ENCODE results near the gene SLC4A1AP. TPM values are rescaled to one million over a fixed set of nuclear protein-coding genes. Genes with fewer than 3 reads are reported as not detected.
A peak's percentile ranks its signal among the peaks of the same experiment; 100 is the strongest.

SLC4A1AP gene
- polyA plus RNA-seq, 1 donor, result 23.5 TPM

GRCh38 chr2:27717070-27717795 is 53.5 kb downstream of the SLC4A1AP start:
- Histone ChIP-seq H3K36me3 (ENCODE audit: control insufficient read depth, insufficient read depth, low read length) (no peaks in the 10 kb centered on the region), H3K27ac (ENCODE audit: low read length) (no peak overlapping the region), H3K4me3 (ENCODE audit: low read length) (no peak overlapping the region), H3K9me3 (ENCODE audit: control insufficient read depth, low read depth, low read length) (no peaks in the 10 kb centered on the region), H3K4me1 (ENCODE audit: control insufficient read depth, insufficient read depth, low read length) (peaks cover 12% of the 10 kb centered on the region), H3K27me3 (ENCODE audit: control insufficient read depth, insufficient read depth, low read length) (peaks cover 2% of the 10 kb centered on the region)
- WGBS (ENCODE audit: insufficient coverage, low lambda C conversion rate), result no CpG with 5 or more reads among the region's 9 CpGs
- no peak for DNase-seq

GRCh38 chr2:27720004-27720551 is 56.4 kb downstream of the SLC4A1AP start:
- Histone ChIP-seq H3K4me1 (ENCODE audit: control insufficient read depth, insufficient read depth, low read length) (peaks cover 9% of the 10 kb centered on the region), H3K4me3 (ENCODE audit: low read length) (no peak overlapping the region), H3K27ac (ENCODE audit: low read length) (no peak overlapping the region), H3K36me3 (ENCODE audit: control insufficient read depth, insufficient read depth, low read length) (no peaks in the 10 kb centered on the region), H3K27me3 (ENCODE audit: control insufficient read depth, insufficient read depth, low read length) (peaks cover 2% of the 10 kb centered on the region), H3K9me3 (ENCODE audit: control insufficient read depth, low read depth, low read length) (no peaks in the 10 kb centered on the region)
- no peak for DNase-seq
- WGBS (ENCODE audit: insufficient coverage, low lambda C conversion rate), result no CpG with 5 or more reads among the region's 7 CpGs

GRCh38 chr2:27721335-27721734 is 57.6 kb downstream of the SLC4A1AP start:
- no peaks in the 10 kb centered on the region for H3K9me3 ChIP-seq (ENCODE audit: control insufficient read depth, low read depth, low read length)
- no peaks in the 10 kb centered on the region for H3K36me3 ChIP-seq (ENCODE audit: control insufficient read depth, insufficient read depth, low read length)
- WGBS (ENCODE audit: insufficient coverage, low lambda C conversion rate), result no CpG with 5 or more reads among the region's 8 CpGs
- no peak for DNase-seq
- peaks cover under 1% of the 10 kb centered on the region for H3K27me3 ChIP-seq (ENCODE audit: control insufficient read depth, insufficient read depth, low read length)
- H3K4me3 ChIP-seq (ENCODE audit: low read length), result no peak overlapping the region
- H3K4me1 ChIP-seq (ENCODE audit: control insufficient read depth, insufficient read depth, low read length), result peaks cover 2% of the 10 kb centered on the region
- H3K27ac ChIP-seq (ENCODE audit: low read length), result no peak overlapping the region

- DNase-seq, result no peak
- H3K36me3 ChIP-seq (ENCODE audit: control insufficient read depth, insufficient read depth, low read length), result no peaks in the 10 kb centered on the region
- no peaks in the 10 kb centered on the region for H3K27me3 ChIP-seq (ENCODE audit: control insufficient read depth, insufficient read depth, low read length)
- no peak overlapping the region for H3K27ac ChIP-seq (ENCODE audit: low read length)
- WGBS (ENCODE audit: insufficient coverage, low lambda C conversion rate), result no CpG with 5 or more reads among the region's 2 CpGs
- H3K4me3 ChIP-seq (ENCODE audit: low read length), result no peak overlapping the region
- no peaks in the 10 kb centered on the region for H3K4me1 ChIP-seq (ENCODE audit: control insufficient read depth, insufficient read depth, low read length)
- no peaks in the 10 kb centered on the region for H3K9me3 ChIP-seq (ENCODE audit: control insufficient read depth, low read depth, low read length)
Measured at GRCh38 chr2:27721884-27722485, 58.3 kb downstream of the SLC4A1AP start.

GRCh38 chr2:27723372-27724144 is 59.9 kb downstream of the SLC4A1AP start:
- Histone ChIP-seq H3K9me3 (ENCODE audit: control insufficient read depth, low read depth, low read length) (no peaks in the 10 kb centered on the region), H3K27me3 (ENCODE audit: control insufficient read depth, insufficient read depth, low read length) (no peaks in the 10 kb centered on the region), H3K4me3 (ENCODE audit: low read length) (no peak overlapping the region), H3K27ac (ENCODE audit: low read length) (no peak overlapping the region), H3K4me1 (ENCODE audit: control insufficient read depth, insufficient read depth, low read length) (peaks cover 7% of the 10 kb centered on the region), H3K36me3 (ENCODE audit: control insufficient read depth, insufficient read depth, low read length) (no peaks in the 10 kb centered on the region)
- DNase-seq, result peak; percentile 67 to 75
- WGBS (ENCODE audit: insufficient coverage, low lambda C conversion rate), result 100% methylated on average over 1 of the region's 11 CpGs

GRCh38 chr2:27724191-27724590 is 60.5 kb downstream of the SLC4A1AP start:
- DNase-seq, result no peak
- Histone ChIP-seq H3K4me3 (ENCODE audit: low read length) (no peak overlapping the region), H3K27ac (ENCODE audit: low read length) (no peak overlapping the region), H3K27me3 (ENCODE audit: control insufficient read depth, insufficient read depth, low read length) (no peaks in the 10 kb centered on the region), H3K4me1 (ENCODE audit: control insufficient read depth, insufficient read depth, low read length) (peaks cover 9% of the 10 kb centered on the region), H3K9me3 (ENCODE audit: control insufficient read depth, low read depth, low read length) (no peaks in the 10 kb centered on the region), H3K36me3 (ENCODE audit: control insufficient read depth, insufficient read depth, low read length) (no peaks in the 10 kb centered on the region)
- no CpG with 5 or more reads among the region's 3 CpGs for WGBS (ENCODE audit: insufficient coverage, low lambda C conversion rate)

- no peaks in the 10 kb centered on the region for H3K9me3 ChIP-seq (ENCODE audit: control insufficient read depth, low read depth, low read length)
- 100% methylated on average over 1 of the region's 5 CpGs for WGBS (ENCODE audit: insufficient coverage, low lambda C conversion rate)
- no peak overlapping the region for H3K27ac ChIP-seq (ENCODE audit: low read length)
- no peak for DNase-seq
- H3K4me3 ChIP-seq (ENCODE audit: low read length), result no peak overlapping the region
- H3K4me1 ChIP-seq (ENCODE audit: control insufficient read depth, insufficient read depth, low read length), result peaks cover 9% of the 10 kb centered on the region
- no peaks in the 10 kb centered on the region for H3K36me3 ChIP-seq (ENCODE audit: control insufficient read depth, insufficient read depth, low read length)
- H3K27me3 ChIP-seq (ENCODE audit: control insufficient read depth, insufficient read depth, low read length), result no peaks in the 10 kb centered on the region
Measured at GRCh38 chr2:27724905-27725701, 61.4 kb downstream of the SLC4A1AP start.

GRCh38 chr2:27727257-27727656 is 63.6 kb downstream of the SLC4A1AP start:
- no peaks in the 10 kb centered on the region for H3K27me3 ChIP-seq (ENCODE audit: control insufficient read depth, insufficient read depth, low read length)
- no peaks in the 10 kb centered on the region for H3K9me3 ChIP-seq (ENCODE audit: control insufficient read depth, low read depth, low read length)
- no peak overlapping the region for H3K4me3 ChIP-seq (ENCODE audit: low read length)
- H3K27ac ChIP-seq (ENCODE audit: low read length), result no peak overlapping the region
- WGBS (ENCODE audit: insufficient coverage, low lambda C conversion rate), result no CpG with 5 or more reads among the region's 9 CpGs
- no peaks in the 10 kb centered on the region for H3K36me3 ChIP-seq (ENCODE audit: control insufficient read depth, insufficient read depth, low read length)
- peak; percentile 46 to 73 for DNase-seq
- peaks cover 9% of the 10 kb centered on the region for H3K4me1 ChIP-seq (ENCODE audit: control insufficient read depth, insufficient read depth, low read length)

GRCh38 chr2:27728081-27728858 is 64.6 kb downstream of the SLC4A1AP start:
- H3K4me3 ChIP-seq (ENCODE audit: low read length), result no peak overlapping the region
- H3K27me3 ChIP-seq (ENCODE audit: control insufficient read depth, insufficient read depth, low read length), result no peaks in the 10 kb centered on the region
- DNase-seq, result no peak
- no CpG with 5 or more reads among the region's 5 CpGs for WGBS (ENCODE audit: insufficient coverage, low lambda C conversion rate)
- H3K4me1 ChIP-seq (ENCODE audit: control insufficient read depth, insufficient read depth, low read length), result peaks cover 9% of the 10 kb centered on the region
- H3K27ac ChIP-seq (ENCODE audit: low read length), result no peak overlapping the region
- no peaks in the 10 kb centered on the region for H3K36me3 ChIP-seq (ENCODE audit: control insufficient read depth, insufficient read depth, low read length)
- H3K9me3 ChIP-seq (ENCODE audit: control insufficient read depth, low read depth, low read length), result no peaks in the 10 kb centered on the region

All from large intestine (tissue), 3 donors.